Stimulated activated CD4-positive, alpha-beta T cell treated with anti-CD3 and anti-CD28 coated beads, Interleukin-15, amount 100 ng/mL, for 48 hours (primary cell): ENCODE results near the gene MPG.
"Not testable (repeated sequence)": the region's sequence is repeated elsewhere in the genome, so short reads cannot be mapped to it uniquely, and the experiment has no call there.

ENCODE experiments used
- DNase-seq, 2 donors: peaks; one replicate each; pipeline ENCODE4 v3.0.0-alpha.2; 2020; ENCODE audit warnings: low read depth in 2 of 2

The MPG gene, protein sequence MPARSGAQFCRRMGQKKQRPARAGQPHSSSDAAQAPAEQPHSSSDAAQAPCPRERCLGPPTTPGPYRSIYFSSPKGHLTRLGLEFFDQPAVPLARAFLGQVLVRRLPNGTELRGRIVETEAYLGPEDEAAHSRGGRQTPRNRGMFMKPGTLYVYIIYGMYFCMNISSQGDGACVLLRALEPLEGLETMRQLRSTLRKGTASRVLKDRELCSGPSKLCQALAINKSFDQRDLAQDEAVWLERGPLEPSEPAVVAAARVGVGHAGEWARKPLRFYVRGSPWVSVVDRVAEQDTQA

DNA sequence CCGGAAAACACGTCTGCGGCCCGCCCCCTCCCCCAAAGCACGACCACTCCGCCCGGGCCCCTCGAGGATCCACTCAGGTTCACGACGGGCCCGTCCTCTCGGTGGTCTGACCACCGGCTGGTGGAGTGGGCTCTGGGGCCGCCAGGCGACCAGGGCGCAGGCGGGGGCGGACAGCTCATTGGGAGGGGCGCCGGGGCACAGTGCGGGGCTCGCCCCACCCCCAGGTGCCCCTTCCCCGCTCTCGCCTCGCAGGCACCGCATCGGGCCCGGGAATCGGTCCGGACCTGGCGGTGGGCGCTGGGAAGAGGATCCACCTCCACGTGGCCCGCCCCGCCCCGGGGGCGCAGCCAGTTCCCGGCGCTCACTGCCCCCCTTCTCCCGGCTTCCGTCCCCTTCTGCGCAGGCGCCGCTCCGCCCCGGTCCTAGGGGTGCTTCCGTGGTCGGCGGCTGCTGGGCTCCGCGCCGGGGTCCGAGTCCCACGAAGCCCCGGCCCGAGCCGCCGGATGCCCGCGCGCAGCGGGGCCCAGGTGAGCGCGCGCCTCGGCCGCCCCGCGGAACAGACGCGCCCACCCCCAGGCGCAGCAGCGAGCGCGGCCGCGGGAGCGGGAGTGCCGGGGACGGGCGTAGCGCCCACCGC, at the start of gene MPG:
Gene MPG, plus strand, starts transcription at position 419 of the 637 bp plus-strand sequence. Its CDS starts 85 bp downstream, at position 504.
- peak; percentile 47 to 80 for DNase-seq

DNA sequence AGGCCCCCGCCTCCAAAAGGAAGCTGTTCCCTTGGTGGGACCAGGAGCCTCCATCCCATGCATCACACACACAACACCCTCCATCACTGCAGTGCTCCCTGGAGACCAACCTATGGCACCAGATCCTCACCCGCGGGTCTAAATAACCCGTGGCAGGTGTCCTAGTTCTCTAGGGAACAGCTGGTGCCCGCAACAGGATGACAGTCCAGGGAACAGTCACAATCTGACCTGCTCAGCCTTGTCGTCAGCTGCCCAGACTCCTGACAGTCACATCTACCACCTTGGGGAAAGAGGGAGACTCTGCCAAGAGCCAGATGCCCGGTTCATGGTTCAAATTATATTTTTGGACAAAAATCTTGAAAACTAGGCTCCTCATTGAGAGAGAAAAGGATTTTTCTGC, 47.4 kb upstream of the MPG start:
- not testable (repeated sequence) for DNase-seq

DNA sequence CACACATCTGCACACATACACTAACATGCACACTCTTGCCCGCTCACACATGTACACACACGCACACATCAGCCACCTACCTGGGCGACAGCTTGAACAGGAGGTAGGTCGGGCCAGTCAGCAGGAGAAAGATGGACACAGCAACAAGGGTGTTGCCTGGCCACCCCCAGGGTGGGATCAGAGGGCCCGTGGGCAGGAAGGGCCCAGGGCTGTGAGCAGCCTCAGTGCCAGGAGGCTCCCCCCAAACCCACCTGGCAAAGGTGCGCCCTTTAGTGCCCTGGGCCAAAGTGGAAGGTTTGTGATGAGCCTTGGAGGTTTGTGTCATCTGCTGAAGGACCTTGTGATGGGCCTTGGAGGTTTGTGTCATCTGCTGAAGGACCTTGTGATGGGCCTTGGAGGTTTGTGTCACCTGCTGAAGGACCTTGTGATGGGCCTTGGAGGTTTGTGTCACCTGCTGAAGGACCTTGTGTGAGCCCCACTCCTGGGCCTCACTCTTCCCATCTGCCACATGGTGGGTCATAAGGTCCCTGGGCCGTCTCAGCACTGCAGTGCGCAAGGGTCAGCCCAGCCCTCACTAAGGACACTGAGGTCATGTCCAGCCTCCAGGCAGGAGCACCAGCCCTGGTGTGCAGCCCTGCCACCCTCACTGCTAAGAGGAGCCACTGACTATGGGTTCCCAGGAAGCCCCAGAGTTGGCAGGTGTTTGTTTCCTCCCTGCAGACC, 44.7 kb upstream of the MPG start:
- not testable (repeated sequence) for DNase-seq

DNA sequence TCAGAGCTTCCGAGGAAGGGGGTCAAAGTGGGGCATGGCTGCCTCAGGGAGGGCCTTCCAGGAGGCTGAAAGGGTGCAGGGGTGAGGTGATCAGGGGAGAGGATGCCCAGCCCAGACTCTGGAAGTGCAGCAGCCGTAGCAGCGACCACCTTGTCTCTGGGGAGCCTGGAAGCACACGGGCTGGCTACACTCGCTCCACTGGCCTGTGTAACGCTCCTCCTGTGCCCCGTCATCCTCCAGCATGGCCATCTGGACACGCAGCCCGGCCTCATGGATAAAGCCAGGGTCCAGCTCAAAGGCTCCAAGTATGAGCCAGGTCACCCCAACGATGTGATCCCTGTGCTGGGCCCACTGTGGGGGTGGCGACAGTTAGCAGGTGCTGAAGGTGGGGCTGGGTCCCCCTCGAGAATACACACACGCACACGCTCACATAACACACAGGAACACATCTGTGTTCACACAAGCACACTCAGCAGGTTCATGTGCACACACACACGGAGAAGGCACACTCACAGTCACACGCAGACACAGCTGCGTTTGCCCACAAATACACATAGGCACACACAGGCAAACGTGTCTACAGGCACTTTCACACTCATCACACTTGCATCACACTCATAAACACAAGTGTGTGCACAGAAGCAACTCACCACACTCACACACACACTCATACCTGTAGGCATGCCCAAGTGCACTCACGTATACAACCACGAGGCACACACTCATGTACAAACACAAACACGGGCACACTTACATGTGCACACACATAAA, 44.0 kb upstream of the MPG start:
- no peak for DNase-seq

DNA sequence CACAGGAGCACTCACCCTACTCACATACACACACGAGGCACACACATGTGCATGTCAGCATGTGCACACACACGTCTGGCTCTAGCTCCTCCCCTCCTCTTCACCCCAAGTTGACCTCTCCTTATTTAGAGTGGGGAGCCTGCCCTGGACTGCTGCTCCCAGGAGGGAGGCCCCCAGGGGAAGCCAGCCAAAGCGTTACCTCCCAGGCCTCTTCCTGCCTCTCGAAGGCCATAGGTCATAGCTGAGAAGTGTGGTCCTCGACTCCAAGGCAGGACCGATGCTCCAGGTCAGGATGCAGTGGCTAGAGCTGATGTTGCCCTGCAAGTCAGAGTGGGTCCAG, 43.4 kb upstream of the MPG start:
- no peak for DNase-seq

DNA sequence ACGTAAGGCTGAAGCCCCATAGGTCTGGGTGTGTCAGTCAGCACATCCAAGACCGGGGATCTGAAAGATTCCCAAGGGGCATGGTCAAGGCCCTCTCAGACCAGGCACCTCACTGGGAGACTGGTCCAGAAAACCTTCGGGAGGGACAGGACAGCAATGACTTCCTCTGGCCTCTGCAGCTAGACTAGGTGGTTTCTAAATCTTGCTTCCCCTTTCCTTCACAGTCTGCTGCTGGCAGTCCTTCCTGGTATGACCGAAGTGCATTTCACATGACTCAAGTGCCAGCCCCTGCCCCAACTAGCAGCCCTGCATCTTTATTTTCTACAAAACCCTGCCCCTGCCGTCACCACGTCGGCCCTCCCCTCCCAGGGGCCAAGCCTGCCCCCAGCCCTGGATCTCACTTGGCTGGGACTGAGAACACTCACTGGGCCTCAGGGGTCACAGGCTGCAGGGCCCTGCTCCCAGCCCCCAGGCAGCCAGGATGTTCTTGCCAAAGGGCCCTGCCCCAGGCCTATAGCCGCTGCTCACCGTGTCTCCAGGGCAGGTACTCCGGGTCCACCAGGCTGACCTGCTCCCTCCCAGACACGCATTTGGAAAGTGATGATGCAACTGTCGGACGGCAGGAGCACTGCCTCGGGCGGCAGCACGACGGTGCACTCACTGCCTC, 42.9 kb upstream of the MPG start:
- DNase-seq = no peak

DNA sequence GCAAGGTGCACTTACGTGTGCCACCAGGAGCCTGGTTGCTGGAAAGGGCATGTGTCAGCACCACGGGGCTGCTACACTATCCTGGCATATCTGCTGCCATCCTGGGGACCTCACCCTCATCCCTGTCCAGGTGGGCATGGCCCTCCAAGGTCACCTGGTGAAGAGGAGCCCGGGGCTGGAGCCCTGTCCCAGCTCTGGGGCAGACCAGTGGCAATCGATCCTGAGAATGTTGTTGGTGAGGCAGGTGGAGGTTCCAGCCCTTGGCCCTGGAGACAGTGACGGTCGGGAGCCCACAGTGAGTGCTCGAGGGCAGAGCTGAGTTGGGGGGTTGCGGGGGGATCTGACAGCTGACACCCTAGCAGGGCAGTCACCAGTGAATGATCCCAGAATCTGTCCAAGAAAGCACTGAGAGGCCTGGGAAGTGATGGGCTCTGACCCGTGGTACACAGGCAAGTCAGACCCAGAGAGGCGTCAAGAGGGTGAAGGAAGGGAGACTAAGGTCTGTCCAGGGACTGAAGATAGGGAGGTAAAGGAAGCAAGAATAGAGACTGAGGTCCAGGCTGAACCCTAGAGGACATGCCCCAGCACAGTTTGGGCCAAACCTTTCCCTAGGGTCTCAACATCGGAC, 42.2 kb upstream of the MPG start:
- no peak for DNase-seq

DNA sequence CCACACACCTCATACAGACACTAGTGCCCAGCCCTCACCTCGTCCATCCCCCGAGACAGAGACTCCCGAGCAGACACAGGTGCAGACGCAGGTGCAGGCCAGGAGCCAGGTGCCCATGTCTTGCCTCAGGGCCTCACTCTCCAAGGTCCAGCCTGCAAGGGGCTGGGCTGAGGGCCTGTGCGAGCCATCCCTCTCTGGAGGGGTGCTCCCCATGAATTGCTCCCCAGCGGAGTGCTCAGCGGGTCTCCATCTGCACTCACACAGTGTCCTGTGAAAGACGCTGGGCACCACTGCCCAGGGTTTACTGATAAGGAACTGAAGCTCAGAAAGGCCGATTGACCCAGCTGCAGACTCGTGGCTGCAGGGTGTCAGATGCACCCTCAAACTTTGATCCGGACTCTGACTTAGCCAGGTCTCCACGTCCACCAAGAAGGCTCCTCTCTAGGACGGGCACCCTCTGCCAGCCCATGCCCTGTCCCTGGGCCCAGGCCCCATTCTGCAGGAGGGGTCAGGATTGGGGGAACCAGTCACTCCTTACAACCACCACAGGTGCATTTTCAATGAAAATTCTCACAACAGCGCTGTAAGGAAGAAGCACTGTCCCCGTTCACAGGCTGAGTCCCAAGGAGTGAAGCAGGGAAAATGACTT, 41.6 kb upstream of the MPG start:
- no peak for DNase-seq

DNA sequence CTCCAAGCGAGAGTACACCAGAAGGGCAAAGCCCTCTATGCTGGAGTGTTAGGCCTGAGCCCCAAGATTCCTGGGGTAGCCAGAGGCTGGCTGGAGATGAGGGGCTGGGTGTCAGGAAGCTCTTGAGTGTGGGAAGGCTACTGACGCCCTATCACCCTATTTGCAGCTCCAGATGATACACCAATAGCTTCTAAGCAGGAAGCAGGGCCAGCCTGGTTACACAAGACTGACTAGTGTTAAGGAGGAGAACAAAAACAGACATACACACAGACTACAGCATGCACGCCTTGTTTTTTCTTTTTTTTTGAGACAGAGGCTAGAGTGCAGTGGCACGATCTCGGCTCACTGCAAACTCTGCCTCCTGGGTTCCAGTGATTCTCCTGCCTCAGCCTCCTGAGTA, 40.5 kb upstream of the MPG start:
- DNase-seq = no peak

DNA sequence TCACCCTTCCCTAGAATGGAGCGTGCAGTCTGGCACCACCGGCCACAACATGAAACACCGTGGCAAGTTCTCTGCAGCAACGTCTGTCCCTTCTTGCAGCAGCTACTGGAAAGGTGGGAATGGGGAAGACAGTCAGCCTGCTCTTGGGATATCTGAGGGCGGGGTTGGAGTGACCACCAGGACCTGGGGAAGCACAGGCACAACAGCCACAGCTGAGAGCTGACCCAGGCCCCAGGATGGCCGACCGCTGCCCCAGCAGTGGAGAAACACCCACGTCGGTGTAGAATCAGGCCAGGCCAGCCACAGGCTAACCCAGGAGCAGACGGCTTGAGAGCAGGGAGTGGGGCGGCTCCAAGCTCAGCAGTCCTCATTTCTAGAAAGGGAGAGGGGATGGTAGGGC, 39.8 kb upstream of the MPG start:
- not testable (repeated sequence) for DNase-seq

DNA sequence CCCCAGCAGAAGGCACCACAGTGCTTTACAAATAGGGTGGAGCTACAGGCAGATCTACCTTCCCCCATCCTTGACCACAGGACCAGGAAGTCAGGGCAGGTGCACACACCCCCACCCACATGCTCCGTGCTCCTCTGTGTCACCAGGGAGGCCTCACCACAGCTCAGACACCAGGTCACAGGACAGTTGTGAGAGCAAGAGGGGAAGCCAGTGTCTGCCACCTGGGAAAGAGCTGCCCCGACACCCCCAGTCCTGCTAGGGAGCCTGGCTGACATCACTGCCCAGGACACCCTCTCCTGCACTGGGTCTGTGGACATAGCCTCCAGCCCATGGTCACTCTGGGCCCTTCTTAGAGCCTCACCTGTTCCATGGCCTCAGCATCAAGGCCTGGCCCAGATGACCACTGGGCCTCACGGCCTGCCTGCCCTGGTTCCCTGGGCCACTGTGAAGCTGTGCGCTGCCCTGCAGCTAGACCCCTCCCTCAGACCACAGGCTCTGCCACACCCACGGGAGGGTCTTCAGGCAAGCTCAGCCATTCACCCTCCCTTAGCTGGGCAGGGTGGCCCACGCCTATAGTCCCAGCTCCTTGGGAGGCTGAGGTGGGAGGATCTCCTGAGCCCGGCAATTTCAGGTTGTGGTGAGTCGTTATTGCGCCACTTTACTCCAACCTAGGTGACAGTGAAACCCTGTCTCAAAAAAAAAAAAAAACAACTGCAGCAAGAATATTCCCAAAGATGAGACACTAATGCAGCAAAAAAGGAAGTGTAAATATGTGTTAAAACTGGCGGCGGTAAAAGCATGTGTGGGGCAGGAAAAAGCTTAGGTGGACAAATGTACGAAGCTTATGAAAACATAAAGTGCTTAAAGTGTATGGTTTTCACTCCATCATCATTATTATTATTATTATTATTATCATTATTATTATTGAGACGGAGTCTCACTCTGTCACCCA, 38.8 kb upstream of the MPG start:
- peak; percentile 24 to 48 for DNase-seq

DNA sequence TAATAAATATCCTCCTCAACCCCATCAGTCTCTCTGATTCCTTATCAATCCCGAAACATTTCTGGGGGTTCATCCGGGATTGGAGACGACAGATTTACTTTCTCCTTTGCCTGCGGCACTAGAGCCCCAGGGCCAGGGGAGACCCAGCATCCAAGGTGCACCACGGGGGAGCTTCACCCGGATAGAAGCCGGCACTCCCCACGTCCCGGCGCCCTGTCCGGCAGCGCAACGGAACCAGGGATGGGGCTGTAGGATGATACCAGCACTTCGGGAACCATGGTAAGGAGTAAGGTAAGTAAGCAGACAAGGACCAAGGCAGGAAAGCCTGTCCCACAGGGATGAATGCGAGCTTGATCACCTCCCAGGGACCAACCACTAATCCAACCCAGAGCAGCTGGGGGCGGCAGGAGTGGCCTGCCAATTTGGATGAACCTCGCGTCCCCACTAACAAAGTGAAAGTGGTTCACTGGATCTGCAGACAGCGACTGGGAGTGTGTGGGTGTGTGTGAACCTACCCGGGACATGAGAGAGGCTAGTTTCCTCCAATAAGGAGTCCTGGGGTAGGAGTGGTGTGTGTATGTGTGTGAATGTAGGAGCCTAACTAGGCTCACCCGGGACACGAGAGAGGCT, 36.5 kb upstream of the MPG start:
- DNase-seq = no peak

DNA sequence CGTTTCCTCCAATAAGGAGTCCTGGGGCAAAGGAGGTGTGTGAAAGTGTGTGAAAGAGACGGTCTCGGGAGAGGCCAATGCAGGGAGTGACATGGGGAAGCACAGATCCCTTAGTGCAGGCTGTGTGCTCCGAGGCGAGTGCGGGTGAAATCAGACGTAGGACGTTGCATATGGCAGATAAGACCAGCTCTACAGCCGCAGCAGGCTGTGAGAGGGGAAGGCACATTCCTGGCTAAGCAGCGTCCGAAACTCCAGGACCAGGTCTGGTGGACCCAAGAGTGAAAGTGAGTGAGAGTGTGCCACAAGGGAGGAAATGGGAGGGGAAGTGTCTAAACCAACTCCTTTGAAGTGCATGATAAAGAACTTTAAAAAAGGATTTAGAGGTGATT, 36.0 kb upstream of the MPG start:
- DNase-seq = no peak

DNA sequence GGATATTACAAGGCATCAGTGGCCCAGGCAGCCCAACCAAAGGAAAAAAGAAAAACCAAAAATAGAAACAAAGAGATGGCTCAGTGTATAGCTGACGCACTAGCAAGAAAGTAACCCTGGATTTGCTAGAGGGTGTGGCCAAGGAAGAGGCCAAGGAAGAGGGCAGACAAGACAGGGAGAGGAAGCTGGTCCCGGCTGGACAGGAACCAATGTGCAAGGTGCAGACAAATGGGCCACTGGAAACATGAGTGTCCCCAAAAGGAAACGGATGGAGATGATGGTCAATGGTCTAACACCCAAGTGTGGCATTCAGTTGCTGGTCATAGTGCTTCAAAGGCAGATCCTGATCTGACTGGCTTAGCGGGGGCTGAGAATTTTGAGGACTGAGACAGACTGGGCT, 35.3 kb upstream of the MPG start:
- no peak for DNase-seq

DNA sequence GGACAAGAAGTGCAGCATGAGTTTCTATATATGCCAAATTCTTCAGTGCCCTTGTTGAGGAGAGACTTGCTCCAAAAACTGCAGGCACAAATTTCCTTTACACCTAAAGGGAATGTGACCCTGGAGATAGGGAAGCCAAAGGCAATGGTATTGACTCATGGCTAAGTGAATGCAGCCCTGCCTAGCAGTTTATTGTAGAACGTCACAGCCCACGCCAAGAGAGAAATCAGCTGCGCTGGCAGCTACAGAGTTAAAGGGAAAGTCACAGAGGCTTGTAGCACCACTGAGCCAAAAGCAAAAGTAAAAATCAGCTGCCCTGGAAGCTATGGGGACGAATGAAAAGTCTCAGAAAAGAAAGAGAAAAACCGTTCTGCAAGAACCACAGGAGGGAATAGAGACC, 34.7 kb upstream of the MPG start:
- no peak for DNase-seq

DNA sequence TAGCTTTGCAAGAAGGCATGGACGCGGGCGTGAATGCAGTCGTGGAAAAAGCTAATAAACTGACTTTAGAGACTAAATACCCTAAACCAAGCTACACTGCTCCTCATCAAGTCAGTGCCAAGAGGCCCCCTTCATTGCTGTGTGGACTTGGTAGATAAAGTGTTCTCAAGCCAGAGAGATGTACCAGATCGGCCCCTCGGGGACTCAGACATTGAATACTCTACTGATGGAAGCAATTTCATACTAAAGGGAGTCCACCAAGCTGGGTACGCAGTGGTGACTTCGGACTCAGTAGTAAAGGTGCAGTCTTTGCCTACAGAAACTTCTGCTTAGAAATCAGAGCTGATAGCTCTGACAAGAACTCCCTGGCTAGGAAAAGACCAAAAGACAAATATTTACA, 33.4 kb upstream of the MPG start:
- no peak for DNase-seq

DNA sequence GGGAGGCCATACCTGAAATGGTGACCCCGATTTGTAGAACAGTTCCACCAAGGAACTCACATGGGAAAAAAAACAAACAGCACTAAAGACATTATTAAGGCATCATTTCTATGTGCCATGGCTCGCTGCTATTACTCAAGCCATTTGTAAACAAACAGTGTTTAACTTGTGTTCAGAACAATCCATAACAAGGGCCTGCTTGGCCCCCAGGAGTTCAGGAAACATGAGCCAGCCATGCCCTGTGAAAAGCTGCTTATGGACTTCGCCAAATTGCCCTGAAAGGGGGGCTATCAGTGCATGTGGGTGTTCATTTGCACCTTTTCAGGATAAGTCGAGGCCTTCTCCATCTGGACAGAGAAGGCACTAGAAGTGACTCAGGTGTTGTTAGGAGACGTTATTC, 32.6 kb upstream of the MPG start:
- no peak for DNase-seq

DNA sequence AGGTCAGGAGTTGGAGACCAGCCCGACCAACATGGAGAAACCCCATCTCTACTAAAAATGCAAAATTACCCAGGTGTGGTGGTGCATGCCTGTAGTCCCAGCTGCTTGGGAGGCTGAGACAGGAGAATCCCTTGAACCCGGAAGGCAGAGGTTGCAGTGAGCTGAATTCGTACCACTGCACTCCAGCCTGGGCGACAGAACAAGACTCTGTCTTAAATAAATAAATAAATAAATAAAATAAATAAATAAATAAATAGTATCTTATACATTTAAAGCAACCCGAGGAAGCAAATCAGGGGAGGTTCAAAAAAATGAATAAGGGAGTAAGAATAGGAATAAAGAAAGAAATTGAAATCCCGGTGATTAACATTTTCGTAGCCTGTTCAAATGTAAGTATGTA, 31.5 kb upstream of the MPG start:
- not testable (repeated sequence) for DNase-seq

DNA sequence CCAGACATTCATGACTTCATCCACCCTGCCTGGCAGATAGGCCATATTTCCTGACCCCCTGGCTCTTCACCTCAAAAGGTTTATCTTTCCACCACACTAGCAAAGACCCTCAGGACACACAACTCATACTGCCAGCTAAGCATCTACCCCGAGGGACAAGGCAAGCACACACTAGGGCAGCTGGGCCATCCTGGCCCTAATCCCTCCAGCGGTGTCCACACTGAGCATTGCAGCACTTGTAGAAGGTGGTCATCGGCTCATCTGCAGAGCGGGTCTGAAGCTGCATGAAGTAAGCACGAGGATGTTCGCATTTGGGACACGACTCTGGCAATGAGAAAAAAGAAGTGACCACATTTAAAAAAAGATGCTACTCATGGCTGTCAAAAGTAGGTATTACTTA, 30.8 kb upstream of the MPG start:
- DNase-seq = no peak
